NCI-H2196 (cell line): ENCODE results near the gene CXorf58.
"Not testable (repeated sequence)": the region's sequence is repeated elsewhere in the genome, so short reads cannot be mapped to it uniquely, and the experiment has no call there.

ENCODE experiments used
- DNase-seq: peaks from one replicate; lab custom pipeline; 2025; ENCODE audit not compliant: unreplicated experiment; lab: John Stamatoyannopoulos, UW

Gene CXorf58

GRCh38 chrX:23952984-23953907 is 45.4 kb downstream of the CXorf58 start:
- no peak for DNase-seq

GRCh38 chrX:23953908-23954269 is 46.1 kb downstream of the CXorf58 start:
- no peak for DNase-seq

- DNase-seq = no peak
Observed at GRCh38 chrX:23954396-23954795, 46.6 kb downstream of the CXorf58 start.

GRCh38 chrX:23959781-23960180 is 52.0 kb downstream of the CXorf58 start:
- no peak for DNase-seq

- DNase-seq = no peak
Observed at GRCh38 chrX:23964191-23964590, 56.4 kb downstream of the CXorf58 start.

GRCh38 chrX:23965630-23966029 is 57.8 kb downstream of the CXorf58 start:
- DNase-seq = not testable (repeated sequence)

GRCh38 chrX:23978491-23978890 is 70.7 kb downstream of the CXorf58 start:
- no peak for DNase-seq

GRCh38 chrX:23980011-23980441 is 72.2 kb downstream of the CXorf58 start:
- DNase-seq = no peak

GRCh38 chrX:23981222-23981621 is 73.4 kb downstream of the CXorf58 start:
- no peak for DNase-seq

GRCh38 chrX:23981711-23982110 is 73.9 kb downstream of the CXorf58 start:
- DNase-seq = no peak

- DNase-seq = no peak
Observed at GRCh38 chrX:23982891-23983290, 75.1 kb downstream of the CXorf58 start.
